ENCODE results near the gene RBP3.

DNA sequence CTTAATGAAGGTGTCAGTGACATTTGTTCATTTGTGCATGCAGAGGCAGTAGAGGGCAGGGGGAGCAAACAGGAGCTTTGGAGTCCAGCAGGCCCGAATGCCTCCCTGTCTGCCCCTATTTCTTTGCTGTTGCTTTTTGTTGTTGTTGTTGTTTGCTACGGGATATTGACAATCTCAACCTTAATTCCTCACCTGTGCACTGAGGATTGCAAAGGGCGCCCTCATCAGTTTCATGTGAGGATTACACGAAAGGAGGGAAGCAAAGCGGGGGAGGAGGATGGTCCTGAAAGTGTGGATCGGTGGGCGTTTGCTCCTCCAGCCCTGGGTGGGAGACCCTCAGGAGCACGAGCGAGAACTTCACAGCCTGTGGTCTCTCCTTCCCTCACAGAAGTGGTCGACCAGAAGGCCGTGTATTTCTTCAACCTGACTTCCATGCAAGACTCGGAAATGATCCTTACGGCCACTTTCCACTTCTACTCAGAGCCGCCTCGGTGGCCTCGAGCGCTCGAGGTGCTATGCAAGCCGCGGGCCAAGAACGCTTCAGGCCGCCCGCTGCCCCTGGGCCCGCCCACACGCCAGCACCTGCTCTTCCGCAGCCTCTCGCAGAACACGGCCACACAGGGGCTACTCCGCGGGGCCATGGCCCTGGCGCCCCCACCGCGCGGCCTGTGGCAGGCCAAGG, 38.6 kb upstream of the RBP3 start:
- TF ChIP-seq POLR2A (IDR thresholded peaks at IDR 0.05) = no peak
- TF ChIP-seq, protein P1, sequence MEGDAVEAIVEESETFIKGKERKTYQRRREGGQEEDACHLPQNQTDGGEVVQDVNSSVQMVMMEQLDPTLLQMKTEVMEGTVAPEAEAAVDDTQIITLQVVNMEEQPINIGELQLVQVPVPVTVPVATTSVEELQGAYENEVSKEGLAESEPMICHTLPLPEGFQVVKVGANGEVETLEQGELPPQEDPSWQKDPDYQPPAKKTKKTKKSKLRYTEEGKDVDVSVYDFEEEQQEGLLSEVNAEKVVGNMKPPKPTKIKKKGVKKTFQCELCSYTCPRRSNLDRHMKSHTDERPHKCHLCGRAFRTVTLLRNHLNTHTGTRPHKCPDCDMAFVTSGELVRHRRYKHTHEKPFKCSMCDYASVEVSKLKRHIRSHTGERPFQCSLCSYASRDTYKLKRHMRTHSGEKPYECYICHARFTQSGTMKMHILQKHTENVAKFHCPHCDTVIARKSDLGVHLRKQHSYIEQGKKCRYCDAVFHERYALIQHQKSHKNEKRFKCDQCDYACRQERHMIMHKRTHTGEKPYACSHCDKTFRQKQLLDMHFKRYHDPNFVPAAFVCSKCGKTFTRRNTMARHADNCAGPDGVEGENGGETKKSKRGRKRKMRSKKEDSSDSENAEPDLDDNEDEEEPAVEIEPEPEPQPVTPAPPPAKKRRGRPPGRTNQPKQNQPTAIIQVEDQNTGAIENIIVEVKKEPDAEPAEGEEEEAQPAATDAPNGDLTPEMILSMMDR (IDR thresholded peaks at IDR 0.05 in 8 of 11, conservative IDR thresholded peaks at IDR 0.05 in 3 of 11) = peak in 4 of 11 experiments; percentile 6 to 35 (median 12)
